G401.6 (cell line): ENCODE measurements around the gene SLC25A51.

Experiments used
- FAIRE-seq: peaks from 2 replicates; lab custom pipeline; 2012; peaks lifted over from hg19 to GRCh38; lab: Jason Lieb, UNC

The SLC25A51 gene

DNA sequence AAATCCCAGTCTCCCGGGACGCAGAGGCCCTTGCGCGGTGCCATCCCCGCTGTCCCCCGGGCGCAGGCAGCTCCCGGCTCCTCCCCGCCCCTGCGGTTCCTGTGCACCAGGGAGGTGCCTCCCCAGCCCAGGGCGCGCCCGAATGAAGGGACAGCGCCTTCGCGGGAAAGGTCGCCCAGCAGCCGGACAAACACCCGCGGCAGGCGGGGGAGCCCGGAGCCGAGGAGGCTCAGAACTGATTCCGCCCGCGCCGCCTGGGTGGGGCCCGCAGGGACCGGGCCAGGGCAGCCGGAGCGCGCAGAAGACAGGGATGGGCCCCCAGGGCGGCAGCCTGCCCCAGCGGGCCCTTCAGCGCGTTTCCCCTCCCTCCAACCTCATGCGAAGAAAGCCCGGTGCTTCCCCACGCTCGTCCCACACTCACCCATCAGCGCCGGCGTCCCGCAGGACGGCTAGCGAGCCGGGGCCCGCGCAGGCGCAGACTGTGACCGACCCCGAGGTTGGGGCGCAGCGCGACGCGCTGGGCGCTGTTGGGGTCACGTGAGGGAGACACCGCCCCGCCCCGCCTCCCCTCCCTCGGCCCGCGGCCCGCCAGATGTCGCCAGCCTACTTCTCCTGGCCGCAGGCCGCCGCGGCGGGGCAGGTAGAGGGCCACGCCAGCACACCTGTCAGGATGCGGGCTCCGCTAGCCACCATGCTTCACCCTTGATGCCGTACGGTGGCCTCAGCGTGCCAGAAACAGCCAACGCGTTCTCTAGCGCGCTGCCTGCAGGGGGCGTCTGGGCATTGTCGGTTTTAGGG is at the start of gene SLC25A51:
TSS of gene SLC25A51 (minus strand) at position 481 of the 798 bp plus-strand sequence. CDS start 15,577 bp downstream, outside the sequence.
- FAIRE-seq, result peak; percentile 61

DNA sequence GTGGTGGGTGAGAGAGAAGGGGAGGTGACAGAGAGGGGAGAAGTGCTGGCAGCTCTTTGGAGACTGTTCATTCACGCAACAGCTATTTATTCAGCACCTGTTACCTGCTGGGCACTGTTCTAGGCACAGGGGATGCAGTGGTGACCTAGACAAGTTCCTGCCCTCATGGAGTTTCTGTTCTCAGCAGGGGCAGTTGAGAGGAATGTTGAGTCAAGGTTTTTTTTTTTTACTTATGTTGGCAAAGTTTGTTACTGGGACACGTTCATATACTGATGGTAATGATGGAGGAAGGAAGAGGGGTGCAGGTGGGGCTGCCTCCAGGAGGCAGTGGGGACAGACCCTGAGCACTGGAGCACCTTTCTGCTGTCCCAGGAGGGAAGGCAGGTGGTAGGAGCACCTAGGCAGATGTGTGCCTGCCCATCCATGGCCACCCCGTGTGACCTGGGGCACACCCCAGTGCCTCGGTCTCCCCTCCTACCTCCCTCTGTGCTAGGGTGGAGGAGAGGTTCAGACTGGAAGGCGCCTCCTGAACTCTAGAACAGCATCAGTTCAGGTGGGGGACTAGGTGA is 49.4 kb upstream of the SLC25A51 start:
- FAIRE-seq, result no peak

DNA sequence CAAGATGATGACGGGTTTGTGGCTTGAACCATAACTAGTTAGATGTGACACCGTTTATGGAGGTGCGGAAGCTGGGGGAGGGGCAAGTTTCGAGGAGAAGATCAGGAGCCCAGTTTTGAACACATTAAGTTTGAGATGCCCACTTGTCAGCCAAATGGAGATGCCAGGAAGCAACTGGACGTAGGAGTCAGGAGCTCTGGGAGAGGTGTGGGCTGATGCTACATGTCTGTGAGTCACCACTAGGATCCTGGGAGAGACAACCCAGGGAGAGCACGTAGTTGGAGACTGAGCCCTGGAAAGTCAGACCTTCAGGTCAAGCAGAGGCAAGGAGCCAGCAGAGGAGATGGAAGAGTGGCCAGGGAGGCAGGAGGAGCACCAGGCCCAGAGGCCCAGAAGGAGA is 48.8 kb upstream of the SLC25A51 start:
- no peak for FAIRE-seq

DNA sequence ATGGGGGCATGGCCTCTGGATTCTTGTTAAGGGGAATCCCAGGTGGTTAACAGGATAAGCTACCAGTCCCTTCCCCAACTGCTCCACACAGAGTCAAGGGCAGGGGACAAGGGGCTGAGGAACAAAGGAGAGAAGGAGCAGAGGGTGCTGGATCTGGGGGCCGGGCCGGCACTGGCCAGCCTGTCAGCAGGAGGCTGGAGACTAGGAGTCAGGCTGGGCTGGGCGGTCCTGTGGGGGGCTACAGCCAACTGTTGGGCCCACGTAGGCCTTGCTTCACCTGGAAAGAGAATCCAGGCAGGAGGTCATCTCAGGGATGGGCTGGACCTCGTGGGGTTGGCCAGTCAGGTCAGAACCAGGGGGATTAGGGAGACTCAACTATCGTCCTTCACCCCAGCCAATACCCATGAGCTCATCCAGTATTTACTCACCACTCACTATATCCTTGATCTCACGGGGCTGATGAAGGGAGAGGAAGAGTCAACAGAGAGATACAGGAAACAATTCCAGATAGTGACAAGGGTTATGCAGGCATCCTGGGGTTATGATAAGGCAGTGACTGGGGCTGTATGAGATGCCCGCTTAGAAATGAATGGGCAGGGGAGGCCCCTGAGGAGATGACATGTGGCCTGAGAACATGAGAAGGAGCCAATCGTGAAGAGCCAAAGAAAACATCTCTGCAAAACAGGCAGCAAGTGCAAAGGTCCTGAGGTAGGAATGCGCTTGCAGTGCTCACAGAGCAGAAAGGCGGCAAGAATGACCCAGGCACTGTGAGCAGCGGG is 47.9 kb upstream of the SLC25A51 start:
- no peak for FAIRE-seq

GRCh38 chr9:37950561-37950960 is 46.6 kb upstream of the SLC25A51 start:
- FAIRE-seq, result no peak

GRCh38 chr9:37949576-37949975 is 45.6 kb upstream of the SLC25A51 start:
- no peak for FAIRE-seq

DNA sequence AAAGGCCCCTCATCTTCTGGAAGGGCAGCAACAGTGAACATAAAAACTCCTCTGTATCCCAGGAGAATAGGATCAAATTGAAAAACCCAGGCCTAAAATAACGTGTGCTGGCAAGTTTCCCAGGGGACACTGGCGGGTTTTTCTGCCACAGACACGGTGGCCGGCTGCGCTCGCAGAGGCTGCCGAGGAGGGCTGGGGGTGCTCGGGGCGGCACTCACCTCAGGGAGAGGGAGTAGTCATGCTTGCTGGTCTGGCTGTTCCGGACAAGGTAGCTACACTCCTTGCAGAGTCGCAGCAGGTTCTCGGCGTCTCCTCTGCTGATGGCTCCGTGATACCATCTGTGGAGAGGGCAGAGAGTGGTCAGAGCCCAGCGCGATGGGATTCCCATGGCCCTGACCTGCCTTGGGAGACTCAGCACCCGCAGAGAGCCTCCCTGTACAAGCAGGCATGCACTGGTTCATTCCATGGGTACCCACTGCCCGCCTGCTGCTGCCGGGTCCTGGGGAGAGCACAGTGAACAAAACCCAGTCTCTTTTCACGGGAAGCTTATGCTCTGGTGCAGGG is 44.6 kb upstream of the SLC25A51 start:
- FAIRE-seq, result no peak

- no peak for FAIRE-seq
These were observed 44.0 kb upstream of the SLC25A51 start for GRCh38 chr9:37947977-37948376.

DNA sequence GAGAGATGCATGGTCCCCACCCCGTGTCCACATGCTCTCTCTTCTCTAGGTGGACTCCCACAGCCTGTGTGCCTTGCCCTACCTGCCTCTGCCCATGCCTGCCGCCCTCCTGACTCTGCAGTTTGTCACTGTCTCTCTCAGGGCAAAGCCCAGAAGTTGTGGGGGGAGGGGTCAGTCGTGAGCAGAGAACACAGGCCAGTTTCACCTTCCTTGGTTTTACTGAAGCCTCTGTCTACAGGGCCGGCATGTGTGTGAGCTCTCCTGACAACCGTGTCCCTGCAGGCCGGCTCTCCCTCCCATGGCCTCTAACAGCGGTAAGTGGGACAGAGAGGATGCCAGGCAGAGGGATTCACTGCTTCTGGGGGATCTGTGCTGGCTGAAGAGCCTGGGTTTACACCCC is 43.5 kb upstream of the SLC25A51 start:
- FAIRE-seq, result no peak

DNA sequence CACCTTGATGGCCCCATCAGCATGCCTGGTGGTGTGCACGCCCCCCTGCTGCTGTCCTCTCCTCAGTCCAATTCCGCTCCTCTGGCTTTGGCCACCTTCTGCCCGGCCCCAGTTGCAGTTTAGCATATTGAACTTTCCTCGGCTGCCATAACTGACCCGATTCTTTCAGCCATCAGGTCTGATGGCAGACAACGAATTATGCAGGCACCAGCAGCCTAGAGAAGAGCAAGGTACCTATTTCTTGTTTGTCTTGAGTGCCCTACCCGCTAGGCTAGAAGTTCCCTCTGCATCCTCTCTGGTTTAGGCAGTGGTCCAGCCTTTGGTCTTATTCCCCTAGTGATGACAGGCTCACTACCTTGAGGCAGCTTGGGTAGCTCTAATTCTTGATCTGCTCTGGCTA is 43.0 kb upstream of the SLC25A51 start:
- no peak for FAIRE-seq

DNA sequence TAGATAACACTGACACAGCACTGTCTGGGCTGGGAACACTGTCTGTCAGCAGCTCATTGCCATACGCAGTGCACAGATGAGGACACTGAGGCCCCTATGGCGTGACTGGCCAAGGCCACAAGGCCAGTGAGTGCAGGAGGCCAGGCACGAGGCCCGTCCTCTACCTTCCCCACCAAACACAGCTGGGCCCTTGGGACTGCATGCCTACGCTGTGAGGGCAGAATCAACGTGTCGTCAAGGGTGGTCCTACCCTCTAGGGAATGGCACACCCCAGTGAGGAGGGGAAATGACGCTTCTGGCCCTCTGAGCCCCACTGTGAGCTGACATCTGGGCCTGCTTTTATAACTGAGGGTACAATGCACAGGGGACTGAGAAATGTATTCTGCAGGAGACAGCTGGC is 42.1 kb upstream of the SLC25A51 start:
- FAIRE-seq, result no peak

DNA sequence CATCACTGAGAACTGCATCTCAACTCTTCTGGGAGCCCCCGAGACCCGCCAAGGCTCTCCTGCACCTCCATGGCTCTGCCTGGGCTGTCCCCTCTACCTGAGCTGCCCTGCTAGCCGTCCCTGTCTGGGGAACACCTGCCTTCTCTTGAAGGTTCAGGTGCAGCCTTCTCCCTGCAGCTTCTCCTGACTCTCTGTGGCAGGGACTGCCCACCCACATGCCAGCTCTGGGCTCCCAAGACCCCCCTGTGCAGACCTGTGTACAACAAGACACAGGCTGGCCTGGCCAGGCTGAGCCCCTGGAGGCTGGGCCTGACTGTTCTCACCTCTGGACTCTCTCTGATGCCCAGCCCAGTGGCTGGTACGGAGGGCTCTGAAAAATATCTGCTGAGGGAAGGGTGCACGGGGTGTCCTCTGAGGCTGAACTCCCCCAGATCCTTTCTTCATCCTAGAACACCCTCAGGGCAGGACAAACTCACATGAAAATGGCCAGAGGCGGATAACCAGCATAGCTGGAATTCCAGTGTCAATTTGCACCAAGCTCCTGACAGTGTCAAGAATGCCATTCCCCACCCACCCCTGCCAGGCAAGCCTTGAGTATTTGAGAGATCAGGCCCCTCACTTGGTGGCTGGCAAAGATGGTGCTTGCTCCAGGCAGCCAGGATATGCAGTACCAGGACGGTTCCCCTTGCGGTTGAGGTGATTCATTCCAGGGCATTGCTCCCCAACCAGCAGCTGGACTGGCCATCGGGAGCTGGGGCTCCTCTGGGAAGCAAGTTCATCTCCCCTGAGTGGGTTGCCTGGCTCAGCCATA is 40.9 kb upstream of the SLC25A51 start:
- no peak for FAIRE-seq

GRCh38 chr9:37944266-37944650 is 40.3 kb upstream of the SLC25A51 start:
- no peak for FAIRE-seq

DNA sequence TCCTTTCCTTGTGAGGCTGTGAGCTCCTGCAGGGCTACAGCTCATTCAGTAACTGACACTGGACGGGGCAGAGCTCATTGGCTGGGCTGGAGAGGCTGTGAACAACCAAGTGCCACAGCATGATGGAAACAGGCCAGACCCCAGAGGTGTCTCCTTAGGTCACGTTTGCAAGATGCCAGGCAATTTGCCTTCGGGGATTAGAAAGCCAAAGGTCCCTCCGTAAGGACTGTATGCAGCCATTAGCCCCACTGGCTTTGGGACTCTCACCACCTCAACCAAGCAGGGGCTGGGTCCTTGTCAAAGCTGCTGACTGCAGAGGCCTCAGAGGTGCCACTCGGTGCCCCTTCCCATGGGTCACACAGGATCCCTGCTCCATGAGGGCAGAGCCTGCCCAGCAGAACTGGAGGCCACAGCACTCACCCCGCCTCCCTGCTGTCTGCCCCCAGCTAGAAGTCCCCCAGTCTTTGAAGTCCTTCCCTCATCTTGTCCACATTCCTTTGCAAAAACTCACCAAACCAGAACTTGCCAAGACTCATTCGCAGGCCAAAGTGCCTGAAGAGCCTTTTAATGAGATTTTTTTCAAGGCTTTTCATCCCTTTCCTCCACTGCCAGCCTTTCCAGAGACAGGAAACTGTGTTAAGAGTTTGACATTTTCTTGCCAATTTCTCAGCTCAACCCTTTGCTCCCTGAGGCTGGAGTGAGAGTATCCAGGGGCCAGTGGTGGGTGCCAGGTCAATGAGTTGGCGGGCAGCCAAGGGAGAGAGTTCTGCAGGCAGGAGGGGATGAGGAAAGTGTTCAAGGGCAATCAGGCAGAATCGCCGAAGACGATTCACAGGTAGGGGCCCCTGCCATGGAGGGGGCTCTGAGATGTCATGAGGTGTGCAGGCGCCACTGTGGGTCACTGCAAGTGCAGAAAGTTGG is 39.7 kb upstream of the SLC25A51 start:
- peak; percentile 59 for FAIRE-seq

DNA sequence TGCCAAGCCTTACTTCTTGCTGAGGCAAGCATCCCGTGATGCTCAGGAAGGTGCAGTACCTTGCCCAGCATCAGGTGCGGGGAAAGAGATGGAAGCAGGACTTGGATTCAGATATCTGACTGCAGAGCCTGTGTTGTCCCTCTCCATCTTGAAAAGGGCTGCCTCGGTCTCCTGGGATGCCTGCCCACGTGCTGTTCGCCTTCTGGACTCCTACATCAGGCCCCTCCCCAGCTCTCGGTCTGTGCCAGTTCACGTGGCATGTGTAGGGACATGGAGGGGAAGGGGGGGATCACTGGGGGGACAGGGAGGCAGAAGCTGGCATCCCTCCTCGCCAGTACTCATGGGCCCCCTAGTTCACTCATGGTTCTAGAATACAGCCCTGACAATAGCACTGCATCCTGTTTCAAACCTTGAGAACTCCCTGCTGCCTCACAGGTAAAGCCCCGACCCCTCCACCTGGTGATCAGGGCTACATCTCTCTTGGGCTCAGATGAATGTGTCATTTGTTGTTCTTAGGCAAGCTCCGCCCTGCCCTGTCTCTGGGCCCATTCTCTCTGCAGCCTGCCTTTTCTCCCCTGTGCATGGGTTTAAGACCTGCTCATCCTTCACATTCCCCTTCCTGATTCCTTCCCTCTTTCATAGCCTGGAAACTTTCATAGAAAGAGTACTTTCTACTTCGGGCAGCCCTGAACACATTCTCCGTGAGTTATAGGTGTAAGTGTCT is 38.9 kb upstream of the SLC25A51 start:
- no peak for FAIRE-seq

DNA sequence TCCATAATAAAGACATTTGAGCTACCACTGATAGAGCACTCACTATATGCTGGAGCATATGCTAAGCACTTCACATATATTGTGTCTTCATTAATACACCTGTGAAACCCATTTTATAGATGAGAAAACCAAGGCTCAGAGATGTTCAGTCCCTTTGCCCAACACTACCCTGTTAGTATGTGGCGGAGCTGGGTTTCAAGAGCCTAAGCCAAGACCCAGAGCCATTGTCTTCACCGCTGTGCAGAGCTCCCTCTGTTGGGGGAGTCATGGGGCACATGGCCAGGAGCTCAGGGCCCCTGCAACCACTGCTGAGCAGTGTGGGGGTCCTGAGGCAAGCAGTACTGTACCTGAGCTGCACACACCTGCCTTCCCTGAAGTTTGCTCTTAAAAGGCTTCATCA is 37.3 kb upstream of the SLC25A51 start:
- no peak for FAIRE-seq

DNA sequence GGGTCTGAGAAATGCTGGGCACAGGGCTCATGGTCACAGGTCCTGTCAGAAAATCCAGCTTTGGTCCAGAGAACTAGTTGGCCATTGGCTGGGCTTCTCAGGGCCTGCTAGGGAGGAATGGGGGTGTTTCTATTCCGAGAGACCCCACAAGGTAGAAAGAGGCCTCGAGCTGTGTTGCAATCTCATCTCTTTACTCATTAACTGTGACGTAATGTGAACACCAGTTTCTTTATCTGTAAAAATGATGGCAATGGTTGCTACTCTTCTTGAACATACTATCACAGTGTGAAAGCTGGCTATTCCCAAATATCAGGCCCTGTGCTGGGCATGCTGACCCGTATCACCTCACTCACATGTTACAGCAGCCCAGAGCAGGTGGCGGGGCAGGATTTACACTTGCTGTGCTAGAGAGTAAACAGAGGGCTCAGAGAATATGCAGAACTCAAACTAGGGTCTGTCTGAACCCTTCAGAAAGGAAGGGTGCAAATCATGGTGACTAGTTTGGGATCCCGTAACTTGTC is 35.7 kb upstream of the SLC25A51 start:
- no peak for FAIRE-seq

DNA sequence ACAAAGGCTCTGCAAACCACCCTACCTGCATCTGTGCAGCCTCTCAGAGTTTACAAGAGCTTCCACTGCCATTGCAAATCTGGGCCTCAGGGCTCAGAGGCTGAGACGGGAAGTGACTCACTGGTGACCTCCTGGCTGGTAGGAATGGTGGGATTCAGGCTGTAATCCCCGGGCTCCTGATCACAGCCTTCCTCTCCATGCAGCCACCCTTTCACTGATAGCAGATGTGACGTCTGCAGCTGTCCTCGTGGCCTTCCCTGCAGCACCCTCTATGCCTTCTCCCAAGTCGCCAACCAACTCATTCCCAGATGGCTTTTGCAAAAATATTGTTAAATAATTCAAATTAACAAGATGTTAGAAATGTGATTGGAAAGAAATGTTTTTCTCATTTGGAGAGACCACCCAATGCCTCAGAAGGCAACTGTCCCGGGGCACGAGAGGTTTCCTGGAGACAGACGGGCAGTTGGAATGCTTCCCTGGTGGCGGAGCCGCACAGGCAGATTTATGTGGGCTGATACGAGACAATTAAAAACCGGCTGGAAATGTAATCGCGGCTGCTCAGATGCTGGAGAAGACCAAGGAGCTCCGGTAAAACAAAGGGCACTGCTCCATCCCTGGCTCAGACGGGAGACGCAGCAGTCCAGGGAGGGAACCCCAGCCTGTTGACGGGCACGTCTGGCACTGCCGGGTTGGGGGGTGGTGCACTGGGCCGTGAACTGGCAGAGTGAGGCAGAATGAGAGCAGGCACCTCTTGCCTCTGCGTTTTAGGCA is 34.4 kb upstream of the SLC25A51 start:
- peak; percentile 74 for FAIRE-seq

GRCh38 chr9:37937366-37937765 is 33.4 kb upstream of the SLC25A51 start:
- no peak for FAIRE-seq
